HT-29 (cell line): ENCODE data around the gene PKP1. TPM values are rescaled to one million over a fixed set of nuclear protein-coding genes. Genes with fewer than 3 reads are reported as not detected.
"Not testable (repeated sequence)": the region's sequence is repeated elsewhere in the genome, so short reads cannot be mapped to it uniquely, and the experiment has no call there.

Experiments used
- DNase-seq: peaks from one replicate; pipeline ENCODE4 v3.0.0-alpha.2; 2015; ENCODE audit warnings: low spot score
- total RNA-seq: library from RNA; depleted of rRNA; stranded (reverse); fragments of >200 nt; shearing (Covaris generic); gene quantifications from 2 replicates; pipeline ENCODE4 v1.2.3, GENCODE V29; 2014; rRNA removed

PKP1 gene
- 0.43 and 1.2 TPM in 2 replicates for total RNA-seq

GRCh38 chr1:201282931-201283829 is at the start of gene PKP1:
TSS of gene PKP1 (plus strand) at chr1:201283506. CDS start at chr1:201283703, 197 bp downstream.
- peak; percentile 59 for DNase-seq

GRCh38 chr1:201239646-201240045 is 43.7 kb upstream of the PKP1 start:
- not testable (repeated sequence) for DNase-seq

GRCh38 chr1:201240171-201240570 is 43.1 kb upstream of the PKP1 start:
- no peak for DNase-seq

GRCh38 chr1:201241736-201242135 is 41.6 kb upstream of the PKP1 start:
- no peak for DNase-seq

- no peak for DNase-seq
These were observed 38.2 kb upstream of the PKP1 start for GRCh38 chr1:201245082-201245481.

- DNase-seq, result no peak
These were observed 34.4 kb upstream of the PKP1 start for GRCh38 chr1:201248721-201249559.

GRCh38 chr1:201250326-201251011 is 32.8 kb upstream of the PKP1 start:
- DNase-seq, result no peak

- no peak for DNase-seq
These were observed 31.9 kb upstream of the PKP1 start for GRCh38 chr1:201251411-201251810.

- DNase-seq, result no peak
These were observed 31.4 kb upstream of the PKP1 start for GRCh38 chr1:201251851-201252430.

- no peak for DNase-seq
These were observed 30.3 kb upstream of the PKP1 start for GRCh38 chr1:201252944-201253371.

GRCh38 chr1:201253411-201253810 is 29.9 kb upstream of the PKP1 start:
- no peak for DNase-seq

GRCh38 chr1:201253906-201254624 is 29.2 kb upstream of the PKP1 start:
- DNase-seq, result no peak

GRCh38 chr1:201254625-201255478 is 28.5 kb upstream of the PKP1 start:
- DNase-seq, result peak; percentile 73

- no peak for DNase-seq
These were observed 27.6 kb upstream of the PKP1 start for GRCh38 chr1:201255479-201256362.

GRCh38 chr1:201258132-201258531 is 25.2 kb upstream of the PKP1 start:
- not testable (repeated sequence) for DNase-seq

GRCh38 chr1:201258763-201259230 is 24.5 kb upstream of the PKP1 start:
- no peak for DNase-seq

GRCh38 chr1:201259476-201260235 is 23.6 kb upstream of the PKP1 start:
- no peak for DNase-seq

- DNase-seq, result no peak
These were observed 23.1 kb upstream of the PKP1 start for GRCh38 chr1:201260236-201260590.
